ENCODE data around the gene FAM180B.
"Not testable (repeated sequence)": the region's sequence is repeated elsewhere in the genome, so short reads cannot be mapped to it uniquely, and the experiment has no call there.

FAM180B gene

GRCh38 chr11:47595029-47595428 lies 8.6 kb downstream of the FAM180B start:
- no peak for DNase-seq

GRCh38 chr11:47595967-47596366 lies 9.5 kb downstream of the FAM180B start:
- no peak for DNase-seq

- no peak for DNase-seq
Measured at GRCh38 chr11:47599902-47600301, 13.4 kb downstream of the FAM180B start.

GRCh38 chr11:47603295-47603694 lies 16.8 kb downstream of the FAM180B start:
- DNase-seq = no peak

- DNase-seq = no peak
Measured at GRCh38 chr11:47605921-47606320, 19.4 kb downstream of the FAM180B start.

- DNase-seq = no peak
Measured at GRCh38 chr11:47606731-47607130, 20.3 kb downstream of the FAM180B start.

- DNase-seq = no peak
Measured at GRCh38 chr11:47607380-47607779, 20.9 kb downstream of the FAM180B start.

- DNase-seq = no peak
Measured at GRCh38 chr11:47609675-47610074, 23.2 kb downstream of the FAM180B start.

- peak; percentile 53 to 62 (median 53) for DNase-seq
Measured at GRCh38 chr11:47611348-47611794, 24.9 kb downstream of the FAM180B start.

GRCh38 chr11:47615249-47615648 lies 28.8 kb downstream of the FAM180B start:
- no peak for DNase-seq

- DNase-seq = peak; percentile 54 to 73 (median 72)
Measured at GRCh38 chr11:47616726-47617416, 30.4 kb downstream of the FAM180B start.

GRCh38 chr11:47617417-47617809 lies 30.9 kb downstream of the FAM180B start:
- no peak for DNase-seq

GRCh38 chr11:47620836-47621378 lies 34.4 kb downstream of the FAM180B start:
- DNase-seq = no peak

- DNase-seq = no peak
Measured at GRCh38 chr11:47626234-47626633, 39.8 kb downstream of the FAM180B start.

- no peak for DNase-seq
Measured at GRCh38 chr11:47628026-47628425, 41.5 kb downstream of the FAM180B start.

- DNase-seq = no peak
Measured at GRCh38 chr11:47631473-47631872, 45.0 kb downstream of the FAM180B start.

GRCh38 chr11:47636331-47636730 lies 49.9 kb downstream of the FAM180B start:
- not testable (repeated sequence) for DNase-seq

Data from suppressor macrophage treated with lipopolysaccharide for 1 hour (primary cell).